ENCODE data around the gene ZNF784. TPM values are rescaled to one million over a fixed set of nuclear protein-coding genes. Genes with fewer than 3 reads are reported as not detected.

Gene ZNF784
- total RNA-seq, 1 experiment from 2014 or later: 3.1 TPM

GRCh38 chr19:55640043-55640576 lies 15.7 kb upstream of the ZNF784 start:
- TF ChIP-seq CTCF (IDR thresholded peaks at IDR 0.05; ENCODE audit: unreplicated experiment): no peak
- no peak for DNase-seq (ENCODE audit: unreplicated experiment)
- ChIA-PET POLR2A (interaction anchor here (0.7 to 1.7 kb wide), 2 partner anchors 14 to 298 kb away, joined by 3 to 8 read pairs; partner anchors contain the start of gene U2AF2), CTCF (interaction anchor here (0.5 to 0.9 kb wide), 4 partner anchors 132 to 1467 kb away, joined by 3 to 4 read pairs (median 3); partner anchors contain the start of gene TMC4)
- Mint-ChIP-seq H3K27me3 (ENCODE audit: insufficient read depth, unreplicated experiment) (no peaks in the 10 kb centered on the region), H3K9me3 (ENCODE audit: unreplicated experiment) (no peaks in the 10 kb centered on the region), H3K4me1 (ENCODE audit: insufficient read depth, unreplicated experiment) (peaks cover 34% of the 10 kb centered on the region), H3K27ac (ENCODE audit: low read depth, unreplicated experiment) (peak overlapping the region; percentile 49), H3K4me3 (ENCODE audit: unreplicated experiment) (peak overlapping the region; percentile 82), H3K36me3 (ENCODE audit: insufficient read depth, unreplicated experiment) (peaks cover 37% of the 10 kb centered on the region)
- no TSS peak for BruUV-seq (replicated peaks)
- intact Hi-C loops (cut with micrococcal nuclease): no loop called here

- H3K9me3 Mint-ChIP-seq (ENCODE audit: unreplicated experiment): no peaks in the 10 kb centered on the region
- POLR2A ChIA-PET: interaction anchor here (0.7 to 1.7 kb wide), 3 partner anchors 16 to 35 kb away, joined by 3 to 8 read pairs (median 3); partner anchors contain the start of gene U2AF2
- peaks cover 36% of the 10 kb centered on the region for H3K4me1 Mint-ChIP-seq (ENCODE audit: insufficient read depth, unreplicated experiment)
- no peaks in the 10 kb centered on the region for H3K27me3 Mint-ChIP-seq (ENCODE audit: insufficient read depth, unreplicated experiment)
- peak; percentile 46 for DNase-seq (ENCODE audit: unreplicated experiment)
- TF ChIP-seq CTCF (IDR thresholded peaks at IDR 0.05; ENCODE audit: unreplicated experiment): peak; percentile 25
- H3K36me3 Mint-ChIP-seq (ENCODE audit: insufficient read depth, unreplicated experiment): peaks cover 34% of the 10 kb centered on the region
- CTCF ChIA-PET: interaction anchor here (0.5 to 2.3 kb wide), 7 partner anchors 9 to 968 kb away, joined by 3 to 12 read pairs (median 4); partner anchors contain the start of genes CCDC106 and ZNF784
- no peak overlapping the region for H3K27ac Mint-ChIP-seq (ENCODE audit: low read depth, unreplicated experiment)
- BruUV-seq (replicated peaks): no TSS peak
- no peak overlapping the region for H3K4me3 Mint-ChIP-seq (ENCODE audit: unreplicated experiment)
- intact Hi-C loops (cut with micrococcal nuclease): loop anchor here (10.0 kb wide), 1 partner anchor 696 kb away; no protein-coding TSS in a partner anchor
Observed at GRCh38 chr19:55638864-55639359, 14.5 kb upstream of the ZNF784 start.

- Mint-ChIP-seq H3K36me3 (ENCODE audit: insufficient read depth, unreplicated experiment) (peaks cover 22% of the 10 kb centered on the region), H3K27ac (ENCODE audit: low read depth, unreplicated experiment) (no peak overlapping the region), H3K4me1 (ENCODE audit: insufficient read depth, unreplicated experiment) (peaks cover 28% of the 10 kb centered on the region), H3K27me3 (ENCODE audit: insufficient read depth, unreplicated experiment) (no peaks in the 10 kb centered on the region), H3K4me3 (ENCODE audit: unreplicated experiment) (no peak overlapping the region), H3K9me3 (ENCODE audit: unreplicated experiment) (no peaks in the 10 kb centered on the region)
- ChIA-PET CTCF (interaction anchor here (0.5 to 2.9 kb wide), 9 partner anchors 11 to 1979 kb away, joined by 3 to 12 read pairs (median 5); partner anchors contain the start of genes DNAAF3 and U2AF2), POLR2A (interaction anchor here (0.6 to 2.2 kb wide), 6 partner anchors 10 to 575 kb away, joined by 3 to 7 read pairs (median 5); partner anchors contain the start of genes CCDC106, FIZ1 and RDH13)
- intact Hi-C loops (cut with micrococcal nuclease): loop anchor here (10.0 kb wide), 1 partner anchor 697 kb away; no protein-coding TSS in a partner anchor
- no peak for TF ChIP-seq CTCF (IDR thresholded peaks at IDR 0.05; ENCODE audit: unreplicated experiment)
- no peak for DNase-seq (ENCODE audit: unreplicated experiment)
- no TSS peak for BruUV-seq (replicated peaks)
Observed at GRCh38 chr19:55637534-55637933, 13.2 kb upstream of the ZNF784 start.

DNA sequence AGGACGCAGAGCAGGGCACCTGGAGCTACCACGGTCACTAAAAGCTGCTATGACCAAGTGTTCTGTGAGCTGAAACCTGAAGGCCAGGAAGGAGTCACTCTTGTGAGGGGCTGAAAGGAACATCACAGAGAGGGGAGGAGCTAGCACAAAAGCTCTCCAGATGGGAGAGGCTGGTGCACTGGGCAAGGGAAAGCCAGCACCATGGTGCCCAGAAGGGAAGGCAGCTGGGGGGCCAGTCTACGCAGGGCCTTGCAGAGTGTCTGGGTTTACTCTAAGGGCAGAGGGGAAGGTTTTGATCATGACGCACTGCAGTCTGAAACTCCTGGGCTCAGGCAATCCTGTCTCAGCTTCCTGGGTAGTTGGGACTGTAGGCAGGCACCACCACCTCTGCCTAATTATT lies 12.4 kb upstream of the ZNF784 start:
- CTCF ChIA-PET: interaction anchor here (0.5 to 2.9 kb wide), 11 partner anchors 10 to 1980 kb away, joined by 3 to 12 read pairs (median 4); partner anchors contain the start of genes DNAAF3 and U2AF2
- intact Hi-C loops (cut with micrococcal nuclease): loop anchor here (10.0 kb wide), 1 partner anchor 698 kb away; no protein-coding TSS in a partner anchor
- BruUV-seq (replicated peaks): no TSS peak
- Mint-ChIP-seq H3K4me1 (ENCODE audit: insufficient read depth, unreplicated experiment) (peaks cover 32% of the 10 kb centered on the region), H3K27me3 (ENCODE audit: insufficient read depth, unreplicated experiment) (no peaks in the 10 kb centered on the region), H3K4me3 (ENCODE audit: unreplicated experiment) (peak overlapping the region; percentile 98), H3K9me3 (ENCODE audit: unreplicated experiment) (no peaks in the 10 kb centered on the region), H3K36me3 (ENCODE audit: insufficient read depth, unreplicated experiment) (peaks cover 22% of the 10 kb centered on the region), H3K27ac (ENCODE audit: low read depth, unreplicated experiment) (peak overlapping the region; percentile 100)
- POLR2A ChIA-PET: interaction anchor here (0.6 to 2.2 kb wide), 5 partner anchors 11 to 1189 kb away, joined by 3 to 7 read pairs (median 4); partner anchors contain the start of genes CCDC106 and FIZ1
- DNase-seq (ENCODE audit: unreplicated experiment): no peak
- no peak for TF ChIP-seq CTCF (IDR thresholded peaks at IDR 0.05; ENCODE audit: unreplicated experiment)
